ENCODE data around the gene VGLL4.
A peak's percentile ranks its signal among the peaks of the same experiment; 100 is the strongest.
"Not testable (repeated sequence)": the region's sequence is repeated elsewhere in the genome, so short reads cannot be mapped to it uniquely, and the experiment has no call there.

The VGLL4 gene

GRCh38 chr3:11643605-11644087 is at the start of gene VGLL4:
Gene VGLL4 (minus strand): TSS chr3:11643915. CDS start chr3:11643518, 397 bp downstream.
- peak; percentile 82 for FAIRE-seq
- DNase-seq (ENCODE audit: insufficient read length, low spot score): peak; percentile 36

- no peak for DNase-seq (ENCODE audit: insufficient read length, low spot score)
- no peak for FAIRE-seq
These were observed 48.8 kb upstream of the VGLL4 start for GRCh38 chr3:11692532-11692813.

GRCh38 chr3:11691767-11692531 is 48.2 kb upstream of the VGLL4 start:
- DNase-seq (ENCODE audit: insufficient read length, low spot score) (no peak), FAIRE-seq (no peak)

GRCh38 chr3:11690863-11691766 is 47.4 kb upstream of the VGLL4 start:
- DNase-seq (ENCODE audit: insufficient read length, low spot score) (no peak), FAIRE-seq (no peak)

- DNase-seq (ENCODE audit: insufficient read length, low spot score): no peak
- FAIRE-seq: no peak
These were observed 46.0 kb upstream of the VGLL4 start for GRCh38 chr3:11689749-11690148.

GRCh38 chr3:11684980-11685379 is 41.3 kb upstream of the VGLL4 start:
- FAIRE-seq; DNase-seq (ENCODE audit: insufficient read length, low spot score): not testable (repeated sequence)

- FAIRE-seq (no peak), DNase-seq (ENCODE audit: insufficient read length, low spot score) (no peak)
These were observed 36.8 kb upstream of the VGLL4 start for GRCh38 chr3:11680509-11680908.

- DNase-seq (ENCODE audit: insufficient read length, low spot score) (no peak), FAIRE-seq (no peak)
These were observed 36.2 kb upstream of the VGLL4 start for GRCh38 chr3:11679964-11680363.

GRCh38 chr3:11672363-11672762 is 28.6 kb upstream of the VGLL4 start:
- no peak for DNase-seq (ENCODE audit: insufficient read length, low spot score)
- no peak for FAIRE-seq

- FAIRE-seq (peak; percentile 90), DNase-seq (ENCODE audit: insufficient read length, low spot score) (peak; percentile 28)
These were observed 28.0 kb upstream of the VGLL4 start for GRCh38 chr3:11671648-11672100.

GRCh38 chr3:11668243-11669235 is 24.8 kb upstream of the VGLL4 start:
- FAIRE-seq (no peak), DNase-seq (ENCODE audit: insufficient read length, low spot score) (no peak)

- FAIRE-seq: no peak
- no peak for DNase-seq (ENCODE audit: insufficient read length, low spot score)
These were observed 21.6 kb upstream of the VGLL4 start for GRCh38 chr3:11665331-11665730.

GRCh38 chr3:11662392-11662990 is 18.8 kb upstream of the VGLL4 start:
- FAIRE-seq (no peak), DNase-seq (ENCODE audit: insufficient read length, low spot score) (no peak)

- no peak for DNase-seq (ENCODE audit: insufficient read length, low spot score)
These were observed 18.1 kb upstream of the VGLL4 start for GRCh38 chr3:11661827-11662226.

GRCh38 chr3:11661052-11661656 is 17.4 kb upstream of the VGLL4 start:
- no peak for DNase-seq (ENCODE audit: insufficient read length, low spot score)
- no peak for FAIRE-seq

More at GRCh38 chr3:11661827-11662226, 18.1 kb upstream of the VGLL4 start:
- FAIRE-seq: no peak

- FAIRE-seq (no peak), DNase-seq (ENCODE audit: insufficient read length, low spot score) (no peak)
These were observed 16.5 kb upstream of the VGLL4 start for GRCh38 chr3:11660242-11660641.

- FAIRE-seq: no peak
- no peak for DNase-seq (ENCODE audit: insufficient read length, low spot score)
These were observed 14.5 kb upstream of the VGLL4 start for GRCh38 chr3:11658180-11658579.

- no peak for FAIRE-seq
- no peak for DNase-seq (ENCODE audit: insufficient read length, low spot score)
These were observed 11.6 kb upstream of the VGLL4 start for GRCh38 chr3:11655196-11655928.

GRCh38 chr3:11654166-11654565 is 10.5 kb upstream of the VGLL4 start:
- DNase-seq (ENCODE audit: insufficient read length, low spot score) (no peak), FAIRE-seq (no peak)

Data from GM19239 (cell line).